Vagina (tissue), 2 donors: ENCODE measurements around the gene JMJD6.
"Not testable (repeated sequence)": the region's sequence is repeated elsewhere in the genome, so short reads cannot be mapped to it uniquely, and the experiment has no call there.

Source experiments
- POLR2A ChIP-seq, 2 donors: fragments of 450-650 bp; IDR thresholded peaks; one replicate each; pipeline ENCODE4 v1.6.1; 2017; ENCODE audit warnings: antibody characterized with exemption in 2 of 2, mild to moderate bottlenecking in 2 of 2, moderate library complexity in 2 of 2
- TF ChIP-seq, protein P1 (sequence below), 3 experiments: fragments of 450-650 bp in 2 of 3; fragments of 200-600 bp in 1 of 3; sonication (generic) in 1 of 3; IDR thresholded peaks; one replicate each; pipeline ENCODE4 v1.5.1; 2017 to 2019; ENCODE audit warnings: antibody characterized with exemption in 3 of 3, mild to moderate bottlenecking in 2 of 3, moderate library complexity in 2 of 3

GRCh38 chr17:76698466-76698977 is 27.9 kb downstream of the JMJD6 start:
- not testable (repeated sequence) for TF ChIP-seq POLR2A (IDR thresholded peaks at IDR 0.05)
- TF ChIP-seq, protein P1, sequence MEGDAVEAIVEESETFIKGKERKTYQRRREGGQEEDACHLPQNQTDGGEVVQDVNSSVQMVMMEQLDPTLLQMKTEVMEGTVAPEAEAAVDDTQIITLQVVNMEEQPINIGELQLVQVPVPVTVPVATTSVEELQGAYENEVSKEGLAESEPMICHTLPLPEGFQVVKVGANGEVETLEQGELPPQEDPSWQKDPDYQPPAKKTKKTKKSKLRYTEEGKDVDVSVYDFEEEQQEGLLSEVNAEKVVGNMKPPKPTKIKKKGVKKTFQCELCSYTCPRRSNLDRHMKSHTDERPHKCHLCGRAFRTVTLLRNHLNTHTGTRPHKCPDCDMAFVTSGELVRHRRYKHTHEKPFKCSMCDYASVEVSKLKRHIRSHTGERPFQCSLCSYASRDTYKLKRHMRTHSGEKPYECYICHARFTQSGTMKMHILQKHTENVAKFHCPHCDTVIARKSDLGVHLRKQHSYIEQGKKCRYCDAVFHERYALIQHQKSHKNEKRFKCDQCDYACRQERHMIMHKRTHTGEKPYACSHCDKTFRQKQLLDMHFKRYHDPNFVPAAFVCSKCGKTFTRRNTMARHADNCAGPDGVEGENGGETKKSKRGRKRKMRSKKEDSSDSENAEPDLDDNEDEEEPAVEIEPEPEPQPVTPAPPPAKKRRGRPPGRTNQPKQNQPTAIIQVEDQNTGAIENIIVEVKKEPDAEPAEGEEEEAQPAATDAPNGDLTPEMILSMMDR (IDR thresholded peaks at IDR 0.05) = not testable (repeated sequence)
